Measurements from ENCODE around the gene GLIS2. TPM values are rescaled to one million over a fixed set of nuclear protein-coding genes. Genes with fewer than 3 reads are reported as not detected.

The GLIS2 gene
- total RNA-seq, 1 experiment from 2014 or later: 18.2 TPM

DNA sequence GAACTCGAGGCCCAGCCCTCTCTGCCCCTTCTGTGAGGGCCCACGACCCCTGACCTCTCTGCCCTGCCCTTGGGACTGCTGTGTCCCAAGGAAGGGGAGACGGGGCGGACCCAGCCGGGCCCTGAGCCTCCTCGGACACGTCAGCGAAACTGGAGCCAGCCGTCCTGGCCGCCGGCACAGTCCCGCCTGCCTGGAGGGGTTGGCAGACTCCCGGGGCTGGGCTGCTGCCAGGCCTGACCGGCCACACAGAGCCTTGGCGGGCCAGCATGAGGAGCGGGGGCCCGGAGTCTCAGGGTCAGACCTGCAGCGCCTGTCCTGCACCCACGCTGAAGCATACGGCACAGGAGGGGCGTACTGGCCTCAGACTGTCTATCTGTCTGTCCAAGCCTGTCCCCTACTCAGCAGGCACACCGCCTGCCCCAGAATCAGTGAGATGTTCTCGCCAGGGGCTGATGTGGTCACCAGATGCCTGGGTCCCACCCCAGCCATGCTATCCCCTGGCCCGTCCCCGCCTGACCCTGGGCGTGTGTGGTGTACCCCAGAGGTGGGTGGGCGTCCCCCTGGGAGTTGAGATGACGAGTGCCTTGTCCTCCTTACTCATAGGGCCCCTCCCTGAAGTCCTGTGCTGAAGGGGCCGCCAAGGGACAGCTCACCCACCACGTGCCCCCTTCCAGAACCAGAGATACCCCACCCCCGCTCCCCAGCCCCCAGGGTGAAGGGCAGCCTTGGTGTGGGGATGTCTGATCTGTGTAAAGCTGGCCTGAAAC, 60.4 kb downstream of the GLIS2 start:
- no peaks in the 10 kb centered on the region for H3K36me3 ChIP-seq (ENCODE audit: control insufficient read depth in 1 of 2, insufficient read depth in 2 of 2, low read length in 2 of 2)
- no peak overlapping the region for H3K9ac ChIP-seq (ENCODE audit: low read length)
- no peak overlapping the region for H3K4me3 ChIP-seq (replicated peaks in 1 of 2; ENCODE audit: low read depth in 1 of 2, low read length in 2 of 2)
- DNase-seq (ENCODE audit: low read depth, low spot score) (no peak), ATAC-seq (no peak)
- no TSS peak for BruUV-seq (replicated peaks)
- H3K9me3 ChIP-seq (ENCODE audit: control insufficient read depth in 1 of 2, insufficient read depth in 1 of 2, low read depth in 1 of 2, low read length in 2 of 2): no peaks in the 10 kb centered on the region
- TF ChIP-seq SIN3A (IDR thresholded peaks at IDR 0.05; ENCODE audit: low read depth): no peak
- TF ChIP-seq RAD21 (IDR thresholded peaks at IDR 0.05; ENCODE audit: low read depth): no peak
- TF ChIP-seq TCF7L2 (IDR thresholded peaks at IDR 0.05; ENCODE audit: borderline replicate concordance, extremely low read depth, insufficient read depth, insufficient read length): no peak
- no peak for TF ChIP-seq ELF1 (IDR thresholded peaks at IDR 0.05; ENCODE audit: borderline replicate concordance, low read depth)
- TF ChIP-seq CTCF (IDR thresholded peaks at IDR 0.05 in 2 of 3, conservative IDR thresholded peaks at IDR 0.05 in 1 of 3; ENCODE audit: borderline replicate concordance in 1 of 3, insufficient read depth in 1 of 3, low read depth in 2 of 3, low read length in 2 of 3): no peak
- TF ChIP-seq POLR2A (IDR thresholded peaks at IDR 0.05; ENCODE audit: borderline replicate concordance, extremely low read depth, insufficient read depth, insufficient read length): no peak
- TF ChIP-seq, protein P1, sequence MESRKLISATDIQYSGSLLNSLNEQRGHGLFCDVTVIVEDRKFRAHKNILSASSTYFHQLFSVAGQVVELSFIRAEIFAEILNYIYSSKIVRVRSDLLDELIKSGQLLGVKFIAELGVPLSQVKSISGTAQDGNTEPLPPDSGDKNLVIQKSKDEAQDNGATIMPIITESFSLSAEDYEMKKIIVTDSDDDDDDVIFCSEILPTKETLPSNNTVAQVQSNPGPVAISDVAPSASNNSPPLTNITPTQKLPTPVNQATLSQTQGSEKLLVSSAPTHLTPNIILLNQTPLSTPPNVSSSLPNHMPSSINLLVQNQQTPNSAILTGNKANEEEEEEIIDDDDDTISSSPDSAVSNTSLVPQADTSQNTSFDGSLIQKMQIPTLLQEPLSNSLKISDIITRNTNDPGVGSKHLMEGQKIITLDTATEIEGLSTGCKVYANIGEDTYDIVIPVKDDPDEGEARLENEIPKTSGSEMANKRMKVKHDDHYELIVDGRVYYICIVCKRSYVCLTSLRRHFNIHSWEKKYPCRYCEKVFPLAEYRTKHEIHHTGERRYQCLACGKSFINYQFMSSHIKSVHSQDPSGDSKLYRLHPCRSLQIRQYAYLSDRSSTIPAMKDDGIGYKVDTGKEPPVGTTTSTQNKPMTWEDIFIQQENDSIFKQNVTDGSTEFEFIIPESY (IDR thresholded peaks at IDR 0.05; ENCODE audit: extremely low read depth, insufficient replicate concordance, low read length): no peak
- no peak for TF ChIP-seq REST (IDR thresholded peaks at IDR 0.05; ENCODE audit: low read depth)
- TF ChIP-seq CBX3 (IDR thresholded peaks at IDR 0.05; ENCODE audit: low read depth): no peak
- no peak for TF ChIP-seq ZNF274 (IDR thresholded peaks at IDR 0.05; ENCODE audit: low read depth, low read length)
- TF ChIP-seq CEBPB (IDR thresholded peaks at IDR 0.05; ENCODE audit: low read depth): no peak
- intact Hi-C loops (cut with micrococcal nuclease): no loop called here
- H3K9me2 ChIP-seq (ENCODE audit: insufficient read depth): no peaks in the 10 kb centered on the region
- ChIA-PET CTCF (interaction anchor here (3.3 kb wide), 1 partner anchor 27 kb away, joined by 23 read pairs; no protein-coding TSS in a partner anchor), RAD21 (ENCODE audit: low non-redundant PET in 1 of 2, low total read pairs in 2 of 2, uncharacterized antibody in 2 of 2, unreplicated experiment in 2 of 2) (no interaction called here), POLR2A (no interaction called here)
- no peak overlapping the region for H2AFZ ChIP-seq (ENCODE audit: low read depth, low read length, poor library complexity, severe bottlenecking)
- no peak overlapping the region for H3K27ac ChIP-seq (ENCODE audit: low read depth, low read length)
- H3K79me2 ChIP-seq (ENCODE audit: insufficient read depth, low read length): peaks cover 17% of the 10 kb centered on the region; the same call in 1 of the 2 replicates
- H4K20me1 ChIP-seq (ENCODE audit: insufficient read depth): no peaks in the 10 kb centered on the region
- H3K4me1 ChIP-seq (ENCODE audit: control insufficient read depth in 1 of 2, insufficient read depth in 2 of 2, low read length in 2 of 2): peaks cover 35 to 63% of the 10 kb centered on the region in 2 experiments
- H3K4me2 ChIP-seq (ENCODE audit: low read length): no peak overlapping the region
- H3K27me3 ChIP-seq (ENCODE audit: insufficient read depth, low read length): no peaks in the 10 kb centered on the region
